Caco-2 (cell line): ENCODE data around the gene FAXC. TPM values are rescaled to one million over a fixed set of nuclear protein-coding genes. Genes with fewer than 3 reads are reported as not detected.

ENCODE experiments used
- BruUV-seq: library from RNA; stranded (reverse); fragments of 400-500 nt; replicated peaks from 2 replicates; lab custom pipeline; 2021; lab: Mats Ljungman, UMichigan
- CTCF ChIA-PET: fragments of 300-600 bp; sonication (Branson Sonifier 250); formaldehyde crosslinking; loops from one replicate; lab custom pipeline; 2022; ENCODE audit warnings: antibody characterized with exemption; lab: Charles Lee
- POLR2A ChIA-PET: fragments of 300-600 bp; sonication (Branson Sonifier 250); formaldehyde crosslinking; loops from one replicate; lab custom pipeline; 2022; ENCODE audit warnings: antibody characterized with exemption; lab: Charles Lee
- DNase-seq, 2 experiments: peaks; one replicate each; pipeline versions ENCODE4 v3.0.0 to v3.0.0-alpha.2; 2020 to 2022
- H3K27me3 ChIP-seq: replicated peaks from 2 replicates; pipeline ENCODE4 v1.6.0; 2011; ENCODE audit warnings: low read length; ENCODE audit not compliant: control insufficient read depth, insufficient read depth
- H3K36me3 ChIP-seq: 2 replicates; pipeline ENCODE4 v1.5.1; 2011; ENCODE audit warnings: low read length; ENCODE audit not compliant: control insufficient read depth, insufficient read depth
- H3K4me1 ChIP-seq: fragments of 250-450 bp; sonication (Bioruptor Pico); 2 replicates; pipeline ENCODE4 v1.5.1; 2020; ENCODE audit warnings: mild to moderate bottlenecking
- H3K4me3 ChIP-seq: 2 replicates; pipeline ENCODE4 v1.5.1; 2011; ENCODE audit warnings: low read depth, mild to moderate bottlenecking, control low read depth, low read length
- H3K9me3 ChIP-seq: fragments of 250-450 bp; sonication (Bioruptor Pico); 2 replicates; pipeline ENCODE4 v1.5.1; 2020; ENCODE audit warnings: mild to moderate bottlenecking, moderate library complexity
- H3K27ac Mint-ChIP-seq: one replicate; pipeline ENCODE4 v1.8.0; 2022; ENCODE audit warnings: mixed read lengths; ENCODE audit not compliant: unreplicated experiment
- H3K27me3 Mint-ChIP-seq: one replicate; pipeline ENCODE4 v1.8.0; 2022; ENCODE audit warnings: mixed read lengths; ENCODE audit not compliant: insufficient read depth, unreplicated experiment
- H3K36me3 Mint-ChIP-seq: one replicate; pipeline ENCODE4 v1.8.0; 2022; ENCODE audit warnings: mild to moderate bottlenecking, mixed read lengths; ENCODE audit not compliant: insufficient read depth, unreplicated experiment
- H3K4me1 Mint-ChIP-seq: one replicate; pipeline ENCODE4 v1.8.0; 2022; ENCODE audit warnings: low read depth, mixed read lengths; ENCODE audit not compliant: unreplicated experiment
- H3K4me3 Mint-ChIP-seq: one replicate; pipeline ENCODE4 v1.8.0; 2022; ENCODE audit warnings: mild to moderate bottlenecking, moderate library complexity, mixed read lengths; ENCODE audit not compliant: unreplicated experiment
- H3K9me3 Mint-ChIP-seq: one replicate; pipeline ENCODE4 v1.8.0; 2022; ENCODE audit warnings: mixed read lengths; ENCODE audit not compliant: unreplicated experiment
- CTCF ChIP-seq, 2 experiments: fragments of 200-600 bp in 1 of 2; IDR thresholded peaks; 1 replicate in 1 of 2; 2 replicates in 1 of 2; pipeline versions ENCODE4 v1.5.1 to v1.8.0; 2011 to 2022; ENCODE audit warnings: antibody characterized with exemption in 1 of 2, control low read depth in 1 of 2, inconsistent platforms in 1 of 2, low read depth in 1 of 2, low read length in 1 of 2, mild to moderate bottlenecking in 1 of 2, moderate library complexity in 1 of 2; ENCODE audit not compliant: insufficient read depth in 1 of 2, severe bottlenecking in 1 of 2, unreplicated experiment in 1 of 2
- intact Hi-C: fragments of 100-400 bp; cut with micrococcal nuclease; formaldehyde crosslinking; loops from one replicate; pipeline ENCODE4 v1.10.0; 2022; ENCODE audit not compliant: unreplicated experiment
- total RNA-seq: library from RNA; stranded (reverse); gene quantifications from 2 replicates; pipeline ENCODE4 v1.2.3, GENCODE V29; 2022

The FAXC gene
- total RNA-seq, 1 experiment from 2014 or later: 0.16 TPM

DNA sequence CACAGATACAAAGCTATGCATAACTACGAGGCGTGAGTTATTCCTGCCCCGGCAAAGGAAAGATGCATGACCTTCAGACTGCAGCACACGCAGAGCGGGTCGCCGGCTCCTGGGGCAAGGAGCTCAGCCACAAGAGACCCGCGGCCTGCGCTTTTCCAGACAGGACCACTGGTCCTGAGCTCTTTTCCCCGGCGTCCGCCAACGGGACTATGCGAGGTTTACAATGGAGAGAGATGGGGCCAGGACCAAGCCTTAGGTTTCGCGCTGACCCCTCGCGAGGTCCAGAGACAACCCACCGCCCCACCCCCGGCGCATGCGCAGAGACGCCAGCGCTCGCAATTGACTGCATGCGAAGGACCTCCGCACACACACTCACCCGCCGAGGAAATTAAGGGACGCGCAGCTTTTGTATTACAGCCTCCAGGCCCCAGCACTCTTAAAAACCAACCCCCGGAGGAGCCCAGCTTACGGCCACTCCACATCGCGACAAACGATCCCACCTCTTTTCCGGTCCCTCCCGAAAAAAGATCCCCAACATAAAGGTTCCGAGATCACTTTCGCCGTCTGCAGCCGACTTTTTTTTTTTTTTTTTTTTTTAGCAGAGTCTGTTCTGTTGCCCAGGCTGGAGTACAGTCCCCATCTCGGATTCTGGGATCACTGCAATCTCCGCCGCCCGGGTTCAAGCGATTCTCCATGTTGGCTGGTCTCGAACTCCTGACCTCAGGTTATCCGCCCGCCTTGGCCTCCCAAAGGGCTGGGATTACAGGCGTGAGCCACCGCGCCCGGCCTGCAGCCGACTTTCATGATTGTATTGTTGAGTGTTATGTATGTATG lies 44.4 kb upstream of the FAXC start, which contains the start of gene COQ3:
COQ3 (minus strand) TSS at position 498 of the 834 bp plus-strand sequence; CDS start at position 482, 16 bp downstream.
- Mint-ChIP-seq H3K4me3 (peak within 1 kb of the TSS; percentile 90), H3K27me3 (no peaks in the 10 kb centered on the region), H3K4me1 (no peaks in the 10 kb centered on the region), H3K27ac (peak within 1 kb of the TSS; percentile 92), H3K9me3 (no peaks in the 10 kb centered on the region), H3K36me3 (peaks cover 24% of the 10 kb centered on the region)
- intact Hi-C loops: loop anchor here (1.0 kb wide), 2 partner anchors 31 to 60 kb away; partner anchors contain the start of gene PNISR
- TSS peak; percentile 89 for BruUV-seq
- ChIA-PET CTCF (interaction anchor here (0.9 to 1.0 kb wide), 3 partner anchors 31 to 59 kb away, joined by 4 to 6 read pairs (median 5); partner anchors contain the start of gene PNISR), POLR2A (interaction anchor here (0.5 to 2.0 kb wide), 7 partner anchors 12 to 175 kb away, joined by 3 to 17 read pairs (median 5); partner anchors contain the start of gene PNISR)
- DNase-seq: peak; percentile 88
- no peaks in the 10 kb centered on the region for H3K4me1 ChIP-seq
- H3K36me3 ChIP-seq: no peaks in the 10 kb centered on the region
- no peaks in the 10 kb centered on the region for H3K27me3 ChIP-seq
- TF ChIP-seq CTCF (IDR thresholded peaks at IDR 0.05; ENCODE audit: insufficient read depth in 1 of 2, low read depth in 1 of 2, low read length in 1 of 2, severe bottlenecking in 1 of 2, unreplicated experiment in 1 of 2): no peak
- H3K9me3 ChIP-seq: no peaks in the 10 kb centered on the region
- H3K4me3 ChIP-seq: peak within 1 kb of the TSS; percentile 68

GRCh38 chr6:99393366-99393697 lies 43.9 kb upstream of the FAXC start:
- peak overlapping the region; percentile 90 for H3K4me3 Mint-ChIP-seq
- intact Hi-C loops: loop anchor here (1.0 kb wide), 1 partner anchor 32 kb away; the partner anchor contains the start of gene PNISR
- H3K4me1 ChIP-seq: no peaks in the 10 kb centered on the region
- no peak for DNase-seq
- ChIA-PET POLR2A (interaction anchor here (0.5 to 2.0 kb wide), 7 partner anchors 12 to 176 kb away, joined by 3 to 17 read pairs (median 5); partner anchors contain the start of gene PNISR), CTCF (interaction anchor here (0.9 to 1.0 kb wide), 3 partner anchors 31 to 59 kb away, joined by 4 to 6 read pairs (median 5); partner anchors contain the start of gene PNISR)
- H3K36me3 Mint-ChIP-seq: peaks cover 24% of the 10 kb centered on the region
- no peaks in the 10 kb centered on the region for H3K36me3 ChIP-seq
- no peaks in the 10 kb centered on the region for H3K9me3 ChIP-seq
- BruUV-seq: no TSS peak
- no peaks in the 10 kb centered on the region for H3K27me3 ChIP-seq
- H3K4me3 ChIP-seq: peak overlapping the region; percentile 68
- no peaks in the 10 kb centered on the region for H3K27me3 Mint-ChIP-seq
- H3K27ac Mint-ChIP-seq: peak overlapping the region; percentile 92
- H3K4me1 Mint-ChIP-seq: no peaks in the 10 kb centered on the region
- TF ChIP-seq CTCF (IDR thresholded peaks at IDR 0.05; ENCODE audit: insufficient read depth in 1 of 2, low read depth in 1 of 2, low read length in 1 of 2, severe bottlenecking in 1 of 2, unreplicated experiment in 1 of 2): no peak
- no peaks in the 10 kb centered on the region for H3K9me3 Mint-ChIP-seq

GRCh38 chr6:99390896-99391295 lies 41.4 kb upstream of the FAXC start:
- intact Hi-C loops: no loop called here
- CTCF ChIA-PET: no interaction called here
- Mint-ChIP-seq H3K4me3 (no peak overlapping the region), H3K27ac (no peak overlapping the region), H3K4me1 (no peaks in the 10 kb centered on the region), H3K36me3 (peaks cover 14% of the 10 kb centered on the region), H3K9me3 (no peaks in the 10 kb centered on the region), H3K27me3 (no peaks in the 10 kb centered on the region)
- Histone ChIP-seq H3K27me3 (no peaks in the 10 kb centered on the region), H3K4me3 (no peak overlapping the region), H3K4me1 (no peaks in the 10 kb centered on the region), H3K36me3 (no peaks in the 10 kb centered on the region), H3K9me3 (no peaks in the 10 kb centered on the region)
- POLR2A ChIA-PET: no interaction called here
- no peak for DNase-seq
- BruUV-seq: no TSS peak
- no peak for TF ChIP-seq CTCF (IDR thresholded peaks at IDR 0.05; ENCODE audit: insufficient read depth in 1 of 2, low read depth in 1 of 2, low read length in 1 of 2, severe bottlenecking in 1 of 2, unreplicated experiment in 1 of 2)
